Esophagus mucosa (tissue), 1 donor: ENCODE measurements around the gene RHBDD1. TPM values are rescaled to one million over a fixed set of nuclear protein-coding genes. Genes with fewer than 3 reads are reported as not detected.
A peak's percentile ranks its signal among the peaks of the same experiment; 100 is the strongest.

Experiments used
- ATAC-seq: fragments of 200-7000 bp; cut with Tn5 transposase; one replicate; pipeline ENCODE4 v1.9.1; 2020
- total RNA-seq: library from RNA; stranded (reverse); gene quantifications from one replicate; pipeline ENCODE4 v1.2.4, GENCODE V29; 2023
- donor health status: DM: yes; HTN: yes; CAD: no.

Gene RHBDD1
- total RNA-seq = 26.6 TPM

GRCh38 chr2:226835796-226836547 is at the start of gene RHBDD1:
TSS of gene RHBDD1 (plus strand) at chr2:226836054. CDS start at chr2:226864694, 28,640 bp downstream.
- ATAC-seq = peak; percentile 99

DNA sequence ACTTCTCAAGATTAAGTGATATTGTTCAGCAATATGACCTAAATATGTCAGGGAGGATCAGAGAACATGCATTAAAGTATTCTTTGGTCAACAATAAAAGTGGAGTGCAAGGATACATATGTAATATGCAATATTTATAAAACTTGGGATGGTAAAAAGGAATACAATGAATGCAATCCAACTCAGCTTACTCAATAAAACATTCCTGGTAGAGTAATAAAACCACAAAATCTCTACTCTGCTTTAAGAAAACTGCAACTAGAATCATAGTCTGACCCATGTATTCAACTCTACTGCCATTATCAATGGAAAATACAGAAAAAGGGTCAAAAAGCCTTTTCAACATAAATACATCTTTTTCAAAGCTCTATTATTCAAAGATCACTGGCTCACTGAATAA is 47.8 kb upstream of the RHBDD1 start:
- ATAC-seq = no peak

DNA sequence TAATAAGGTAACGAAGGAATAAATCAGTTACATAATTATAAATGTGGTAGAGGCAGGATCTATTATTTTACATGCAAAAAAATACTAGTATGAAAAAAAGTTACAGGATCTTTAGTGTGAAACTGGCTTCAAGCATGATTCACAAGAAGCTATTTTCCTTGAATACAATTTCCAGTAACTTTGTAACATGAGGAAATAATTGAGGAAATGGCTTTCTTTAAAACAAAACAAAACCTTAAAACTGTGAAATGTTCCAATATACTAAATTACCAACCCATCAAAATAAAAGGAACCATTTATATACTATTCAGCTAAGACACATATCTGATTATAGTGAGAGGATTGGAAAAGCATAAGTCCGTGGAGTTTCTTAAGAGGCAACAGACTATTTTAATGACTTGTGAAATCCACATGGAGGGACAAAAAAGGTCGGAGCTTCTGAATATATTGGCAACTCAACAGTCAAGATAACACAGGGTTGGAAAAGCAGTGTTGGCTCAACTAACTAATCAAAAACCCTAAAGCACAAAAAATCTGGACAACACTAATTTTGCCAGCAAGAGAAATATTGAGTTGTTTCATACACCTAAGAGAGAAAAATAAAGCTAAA is 46.9 kb upstream of the RHBDD1 start:
- ATAC-seq = no peak

- no peak for ATAC-seq
Observed at GRCh38 chr2:226790011-226790410, 45.8 kb upstream of the RHBDD1 start.

GRCh38 chr2:226790431-226790830 is 45.4 kb upstream of the RHBDD1 start:
- no peak for ATAC-seq

- peak; percentile 58 for ATAC-seq
Observed at GRCh38 chr2:226791056-226791486, 44.8 kb upstream of the RHBDD1 start.

DNA sequence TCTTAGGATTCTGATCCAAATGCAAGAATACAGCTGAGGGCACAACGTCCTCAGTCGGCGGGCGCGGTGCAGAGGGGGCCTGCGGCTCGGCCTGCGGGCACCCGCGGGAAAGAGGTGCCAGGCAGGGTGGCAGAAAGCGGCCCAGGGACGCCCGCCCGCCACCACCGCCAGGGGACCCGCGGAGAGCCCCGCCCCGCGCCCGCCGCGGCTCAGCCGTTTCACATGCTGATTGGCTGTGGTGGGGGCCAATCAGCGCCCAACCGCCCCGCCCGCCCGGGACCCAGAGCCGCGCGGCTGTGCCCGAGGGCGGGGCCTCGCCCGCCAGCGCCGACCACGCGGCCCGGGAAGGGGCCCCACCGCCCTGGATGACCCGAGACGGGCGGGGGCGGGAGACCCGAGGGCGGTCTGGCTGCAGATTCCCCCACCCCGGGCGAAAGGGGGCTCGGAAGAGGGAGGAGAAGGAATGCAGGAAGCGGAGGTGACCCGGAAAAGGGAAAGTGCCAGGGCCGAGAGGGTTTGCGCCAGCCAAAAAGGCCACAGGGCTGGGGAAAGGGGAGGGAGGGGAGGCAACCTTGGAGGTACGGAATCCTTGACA is 44.3 kb upstream of the RHBDD1 start:
- peak; percentile 98 for ATAC-seq

DNA sequence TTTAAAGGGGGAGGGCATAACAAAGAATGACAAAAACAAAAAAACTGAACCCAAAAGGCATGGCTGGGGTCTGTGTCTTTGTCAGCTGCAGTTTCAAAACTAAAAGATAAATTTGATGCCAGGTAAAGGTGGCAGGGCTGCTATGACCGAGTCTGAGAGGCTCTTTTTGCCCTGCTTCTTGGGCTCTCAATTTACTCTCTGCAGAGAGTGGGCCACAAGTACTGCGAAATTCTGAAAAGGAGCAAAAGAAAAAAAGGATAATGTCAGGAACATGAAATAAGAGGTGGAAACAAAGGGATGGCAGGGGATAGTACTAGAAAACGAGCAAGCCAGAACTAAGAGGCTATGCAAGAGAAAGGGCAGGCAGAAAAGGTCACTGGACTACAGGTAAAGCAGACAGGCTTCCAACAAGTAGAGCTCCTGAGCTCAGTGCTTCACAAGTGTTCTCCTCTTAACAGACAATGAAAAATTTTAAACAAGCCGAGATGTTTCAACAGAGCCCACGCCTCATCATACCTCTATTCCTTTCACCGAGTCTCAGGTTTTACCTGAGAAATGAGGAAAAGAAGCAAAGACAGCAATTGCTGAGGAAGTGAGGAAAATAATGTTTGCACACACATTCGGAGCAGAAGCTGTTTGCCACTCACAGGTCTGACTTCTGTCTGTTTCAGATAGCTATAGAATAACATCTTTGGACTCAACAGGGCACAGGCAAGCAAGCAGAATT is 43.5 kb upstream of the RHBDD1 start:
- no peak for ATAC-seq

- ATAC-seq = no peak
Observed at GRCh38 chr2:226793646-226794045, 42.2 kb upstream of the RHBDD1 start.

DNA sequence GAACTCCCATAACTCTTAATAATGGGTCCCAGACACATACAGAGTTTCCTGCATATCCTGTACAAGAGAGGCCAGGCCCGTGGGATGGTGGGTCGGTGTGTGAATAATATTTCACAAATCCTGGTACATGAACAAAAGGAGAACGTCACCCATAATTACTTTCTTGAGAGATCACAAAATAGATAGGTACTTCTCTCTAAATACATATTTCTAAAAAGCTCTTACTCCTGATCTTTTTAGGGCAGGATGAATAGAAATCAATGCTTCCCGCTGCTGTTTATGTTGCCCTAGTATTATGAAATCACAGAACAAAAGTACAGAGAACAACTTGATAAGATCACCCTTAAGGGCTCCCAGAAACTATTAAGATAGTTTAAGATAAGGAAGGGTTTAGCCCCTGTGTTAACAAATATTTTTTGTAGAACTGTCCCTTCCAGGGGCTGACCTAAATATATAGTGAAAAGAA is 41.6 kb upstream of the RHBDD1 start:
- no peak for ATAC-seq

DNA sequence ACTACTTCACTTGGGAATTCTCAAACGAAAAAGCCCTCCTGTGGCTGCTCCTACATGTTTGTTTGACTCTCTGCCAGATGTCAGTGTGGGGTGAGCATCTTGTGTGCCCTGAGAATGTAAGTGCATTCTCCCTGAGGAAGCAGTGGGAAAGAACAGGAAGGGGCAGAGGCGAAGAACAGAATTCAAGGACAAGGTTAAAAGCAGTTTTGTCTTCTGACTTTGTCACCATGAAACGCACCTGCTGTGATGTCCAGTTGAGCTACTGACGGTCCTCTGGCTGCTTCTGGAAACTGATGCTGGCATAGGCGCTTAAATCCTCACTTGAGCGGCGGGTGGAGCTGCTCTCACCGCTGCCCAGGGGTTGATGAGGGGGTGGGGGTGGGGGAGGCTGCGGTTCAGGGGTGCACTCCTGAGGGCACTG is 41.1 kb upstream of the RHBDD1 start:
- no peak for ATAC-seq

DNA sequence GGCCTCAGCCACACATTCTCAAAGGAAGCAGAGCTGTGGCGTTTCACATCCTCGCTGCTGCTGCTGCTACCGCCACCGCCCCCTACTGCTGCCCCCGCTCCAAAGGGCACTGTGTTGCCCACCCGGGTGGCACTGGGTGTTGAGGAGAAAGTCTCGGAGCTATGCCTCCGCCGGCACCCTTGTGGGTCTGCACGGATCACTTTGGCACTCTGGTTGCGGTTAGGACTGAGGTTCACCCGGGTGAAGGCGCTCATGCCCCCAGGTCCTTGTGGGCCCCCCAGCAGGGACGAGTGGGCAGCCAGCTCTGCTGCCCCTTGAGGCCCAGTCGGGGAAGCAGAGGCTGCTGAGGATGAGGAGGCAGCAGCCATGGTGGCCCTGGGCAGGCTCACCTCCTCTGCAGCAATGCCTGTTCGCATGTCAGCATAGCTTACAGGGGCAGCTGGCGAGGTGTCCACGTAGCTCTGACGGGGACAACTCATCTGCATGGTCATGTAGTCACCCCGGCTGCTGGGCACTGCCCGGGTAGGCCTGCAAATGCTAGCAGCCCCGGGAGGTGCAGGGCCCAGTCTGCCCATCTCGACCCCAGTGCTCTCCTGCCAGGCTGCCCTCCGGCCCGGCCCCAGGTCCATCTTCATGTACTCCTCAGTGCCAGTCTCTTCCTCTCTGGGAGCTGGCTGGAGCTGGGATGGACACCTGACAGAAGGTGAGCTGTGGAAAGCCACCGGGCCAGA is 40.4 kb upstream of the RHBDD1 start:
- no peak for ATAC-seq

GRCh38 chr2:226796012-226796839 is 39.6 kb upstream of the RHBDD1 start:
- ATAC-seq = no peak

DNA sequence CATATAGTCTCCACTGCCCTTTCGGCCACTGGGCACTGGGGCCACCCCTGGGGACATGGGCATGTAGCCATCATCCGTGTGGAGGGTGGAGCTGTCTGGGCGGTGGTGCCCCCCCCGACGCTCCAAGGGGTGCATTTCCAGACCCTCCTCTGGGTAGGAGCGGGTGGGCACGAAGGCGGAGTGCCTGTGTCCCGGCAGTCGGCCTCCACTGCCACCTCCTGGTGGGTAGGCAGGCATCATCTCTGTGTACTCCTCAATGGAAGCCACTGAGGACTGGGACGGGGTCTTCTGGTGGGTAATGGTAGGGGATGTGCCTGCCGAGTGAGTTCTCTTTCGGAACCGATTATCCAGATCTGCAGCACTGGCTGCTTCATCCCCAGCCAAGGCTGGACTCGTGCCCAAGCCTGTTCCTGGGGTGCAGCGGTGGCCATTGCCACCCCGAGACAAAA is 39.0 kb upstream of the RHBDD1 start:
- ATAC-seq = peak; percentile 42

GRCh38 chr2:226797289-226797988 is 38.4 kb upstream of the RHBDD1 start:
- ATAC-seq = peak; percentile 34

- no peak for ATAC-seq
Observed at GRCh38 chr2:226797989-226798421, 37.8 kb upstream of the RHBDD1 start.

- no peak for ATAC-seq
Observed at GRCh38 chr2:226798422-226799210, 37.2 kb upstream of the RHBDD1 start.

GRCh38 chr2:226799211-226799975 is 36.5 kb upstream of the RHBDD1 start, which contains the start of gene IRS1:
TSS of gene IRS1 (minus strand) at chr2:226799820. CDS start at chr2:226798738, 1,082 bp downstream.
- ATAC-seq = peak; percentile 63
